Measurements from ENCODE around the gene MAMSTR.
"Not testable (repeated sequence)": the region's sequence is repeated elsewhere in the genome, so short reads cannot be mapped to it uniquely, and the experiment has no call there.

MAMSTR gene

DNA sequence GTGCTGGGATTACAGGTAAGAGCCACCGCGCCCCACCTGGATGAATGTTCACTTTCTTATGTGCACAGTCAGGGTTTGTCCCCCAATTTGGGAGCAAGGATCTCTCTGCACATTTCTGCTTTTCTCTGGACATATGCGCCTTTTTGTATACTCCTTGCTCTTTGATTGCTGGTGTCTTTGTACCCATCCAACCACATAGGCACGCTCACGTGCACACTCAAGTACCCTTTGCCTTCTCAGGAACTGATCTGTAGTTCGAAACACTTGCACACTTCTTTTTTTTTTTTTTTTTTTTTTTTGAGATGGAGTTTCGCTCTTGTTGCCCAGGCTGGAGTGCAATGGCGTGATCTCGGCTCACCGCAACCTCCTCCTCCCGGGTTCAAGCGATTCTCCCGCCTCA lies 1.4 kb downstream of the MAMSTR start:
- H3K4me3 Mint-ChIP-seq; H3K9me3 Mint-ChIP-seq; DNase-seq (ENCODE audit: low spot score in 2 of 2); ATAC-seq (ENCODE audit: low read depth); H3K36me3 Mint-ChIP-seq; H3K27ac Mint-ChIP-seq; H3K27me3 Mint-ChIP-seq: not testable (repeated sequence)
- peaks cover 17% of the 10 kb centered on the region for H3K4me1 Mint-ChIP-seq

DNA sequence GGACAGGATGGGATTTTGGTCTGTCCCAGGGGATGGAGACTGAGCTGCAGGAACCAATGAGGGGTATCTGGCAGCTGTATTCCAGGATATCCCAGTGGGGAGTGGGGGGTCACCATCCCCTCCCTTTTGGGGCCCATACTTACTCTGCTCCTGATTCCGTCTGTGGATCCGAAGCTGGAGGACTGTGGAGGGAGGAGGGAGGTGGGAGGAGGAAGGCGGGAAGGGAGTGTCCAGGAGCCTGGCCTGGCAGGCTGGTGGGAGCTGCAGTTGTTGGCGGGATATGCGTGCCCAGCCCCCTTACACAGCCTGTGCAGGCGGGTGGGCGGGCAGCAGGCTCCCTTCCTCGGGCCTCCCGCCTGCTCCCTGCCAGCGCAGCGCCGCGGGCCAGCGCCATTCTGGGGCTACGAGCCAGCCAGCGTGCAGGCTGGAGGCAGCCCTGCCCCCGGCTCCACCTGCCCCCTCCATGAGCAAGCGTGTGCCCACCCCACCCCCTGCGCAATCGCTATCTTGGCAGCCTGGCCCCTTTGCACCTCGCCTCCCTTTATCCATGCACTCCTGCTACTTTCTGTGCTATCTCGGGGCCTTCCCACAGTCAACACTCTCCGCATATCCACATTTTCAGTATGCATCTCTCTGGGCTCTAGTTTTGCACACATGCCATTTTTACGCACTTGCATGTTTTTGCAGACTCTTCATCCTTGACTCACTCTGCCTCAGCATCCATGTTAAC lies 2.8 kb downstream of the MAMSTR start:
- H3K4me1 Mint-ChIP-seq, result peaks cover 18% of the 10 kb centered on the region
- no peaks in the 10 kb centered on the region for H3K9me3 Mint-ChIP-seq
- H3K27ac Mint-ChIP-seq, result no peak overlapping the region
- no peaks in the 10 kb centered on the region for H3K27me3 Mint-ChIP-seq
- ATAC-seq (ENCODE audit: low read depth) (no peak), DNase-seq (ENCODE audit: low spot score in 2 of 2) (no peak)
- H3K36me3 Mint-ChIP-seq, result no peaks in the 10 kb centered on the region
- no peak overlapping the region for H3K4me3 Mint-ChIP-seq

DNA sequence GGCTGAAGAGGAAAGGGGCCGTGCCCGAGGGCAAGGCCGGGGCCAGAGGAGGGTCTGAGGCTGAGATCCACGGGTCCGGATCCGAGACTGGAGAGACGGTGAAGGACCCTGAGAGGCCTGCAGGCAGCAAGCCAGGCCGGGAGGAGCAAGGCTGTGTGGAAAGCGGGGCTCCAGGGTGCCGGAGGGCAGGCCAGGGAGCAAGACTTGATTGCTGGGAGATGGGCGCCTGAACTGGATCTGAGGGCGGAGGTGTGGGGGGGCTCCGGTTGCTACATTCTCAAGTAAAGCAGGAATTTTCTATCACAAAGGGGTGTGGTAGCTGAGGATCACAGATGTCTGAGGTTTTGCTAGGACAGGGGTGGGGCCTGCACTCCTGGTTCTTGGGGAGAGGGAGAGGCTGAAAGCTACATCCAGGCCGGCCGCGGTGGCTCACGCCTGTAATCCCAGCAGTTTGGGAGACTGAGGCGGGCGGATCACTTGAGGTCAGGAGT lies 3.8 kb downstream of the MAMSTR start:
- Mint-ChIP-seq H3K9me3 (no peaks in the 10 kb centered on the region), H3K27ac (no peak overlapping the region), H3K36me3 (no peaks in the 10 kb centered on the region), H3K27me3 (no peaks in the 10 kb centered on the region), H3K4me3 (peak overlapping the region; percentile 11), H3K4me1 (peaks cover 14% of the 10 kb centered on the region)
- no peak for DNase-seq (ENCODE audit: low spot score in 2 of 2)
- ATAC-seq (ENCODE audit: low read depth), result no peak

GRCh38 chr19:48714759-48715675 lies 4.5 kb downstream of the MAMSTR start:
- Mint-ChIP-seq H3K4me1 (peaks cover 14% of the 10 kb centered on the region), H3K27me3 (no peaks in the 10 kb centered on the region), H3K4me3 (peak overlapping the region; percentile 83), H3K27ac (peak overlapping the region; percentile 75), H3K36me3 (no peaks in the 10 kb centered on the region), H3K9me3 (no peaks in the 10 kb centered on the region)
- ATAC-seq (ENCODE audit: low read depth) (no peak), DNase-seq (ENCODE audit: low spot score in 2 of 2) (no peak)

DNA sequence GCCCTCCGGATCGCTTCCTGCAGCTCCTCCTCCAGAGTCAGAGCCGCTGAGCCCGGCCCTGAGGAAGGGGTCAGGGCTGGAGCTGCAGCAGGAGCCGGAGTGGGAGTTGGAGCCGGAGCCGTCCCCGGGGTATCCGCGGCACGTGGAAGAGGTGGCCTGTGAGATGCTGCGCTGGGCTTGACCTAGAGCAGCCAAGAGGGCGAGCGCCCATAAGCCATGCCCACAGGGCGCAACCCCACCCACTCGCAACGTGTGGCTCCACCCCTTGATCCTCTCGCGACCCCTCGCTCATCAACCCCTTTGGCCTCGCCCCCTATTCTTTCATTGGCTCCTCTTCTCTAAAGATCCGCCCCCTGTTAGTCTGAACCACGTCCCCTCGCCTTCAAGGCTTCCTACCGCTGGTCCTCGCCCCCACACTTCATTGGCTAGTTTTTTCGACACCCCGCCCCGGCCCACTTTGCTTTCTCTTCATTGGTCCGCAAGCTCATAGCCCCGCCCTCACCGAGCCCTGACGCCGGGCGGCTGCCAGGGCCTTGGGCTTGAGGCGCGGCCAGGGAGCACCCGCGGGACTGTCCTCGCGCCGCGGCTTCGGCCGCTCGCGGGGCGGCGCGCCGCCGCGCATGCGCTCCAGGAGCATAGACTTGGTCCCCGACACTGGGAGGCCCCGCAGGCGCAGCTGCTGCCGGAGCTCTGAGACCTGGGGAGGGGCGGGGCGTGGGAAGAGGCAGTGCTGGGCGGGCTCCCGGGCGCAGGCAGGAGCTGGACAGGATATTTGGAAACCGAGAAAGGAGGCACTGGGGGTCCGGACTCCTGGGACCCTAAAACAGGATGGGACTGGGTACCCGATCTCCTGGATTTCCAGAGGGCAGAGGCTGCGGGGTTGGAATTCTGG lies 5.4 kb downstream of the MAMSTR start:
- peak; percentile 90 for ATAC-seq (ENCODE audit: low read depth)
- Mint-ChIP-seq H3K9me3 (no peaks in the 10 kb centered on the region), H3K27me3 (no peaks in the 10 kb centered on the region), H3K4me1 (peaks cover 14% of the 10 kb centered on the region), H3K27ac (peak overlapping the region; percentile 75), H3K4me3 (peak overlapping the region; percentile 83), H3K36me3 (no peaks in the 10 kb centered on the region)
- peak; percentile 94 for DNase-seq (ENCODE audit: low spot score in 2 of 2)

DNA sequence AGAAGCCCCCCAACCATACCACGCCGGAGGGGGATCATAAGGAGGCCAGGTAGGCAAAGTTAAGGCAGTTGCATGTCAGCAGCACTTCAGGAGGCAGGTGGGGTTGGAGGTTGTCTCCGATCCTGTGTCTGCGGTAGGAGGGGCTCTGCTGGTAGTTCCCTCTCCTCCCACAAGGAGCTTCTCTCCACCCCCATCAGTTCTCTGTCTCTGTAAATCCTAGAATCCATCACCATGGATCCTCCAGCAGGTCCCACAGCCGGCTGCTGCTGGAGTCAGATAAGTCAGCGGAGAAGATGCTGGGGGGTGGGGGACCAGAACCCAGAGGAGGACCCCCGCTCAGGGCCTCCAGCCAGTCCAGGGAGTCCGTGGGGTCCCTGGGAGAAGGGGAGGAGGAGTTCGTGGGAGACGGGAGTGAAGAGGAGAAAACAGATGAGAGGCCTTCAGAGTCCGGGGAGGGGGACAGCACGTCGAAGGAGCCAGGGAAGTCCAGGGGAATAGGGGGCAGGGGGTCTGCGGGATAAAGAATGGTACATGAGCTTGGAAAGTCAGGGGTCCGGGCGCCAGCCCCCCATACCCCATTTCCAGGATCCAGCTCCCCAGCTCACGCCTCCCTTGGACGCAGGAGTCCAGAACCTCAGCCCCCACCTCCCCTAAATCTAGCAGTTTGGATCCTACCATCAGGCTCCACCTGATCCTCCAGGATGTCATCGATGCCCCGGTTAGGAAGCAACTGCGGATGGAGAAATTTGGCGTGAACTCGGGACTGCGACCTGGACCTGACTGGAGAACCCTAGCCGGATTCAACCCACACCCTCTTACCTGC lies 6.3 kb downstream of the MAMSTR start:
- Mint-ChIP-seq H3K4me1 (peaks cover 17% of the 10 kb centered on the region), H3K27me3 (no peaks in the 10 kb centered on the region), H3K36me3 (peaks cover 2% of the 10 kb centered on the region), H3K9me3 (peaks cover 2% of the 10 kb centered on the region), H3K27ac (no peak overlapping the region), H3K4me3 (peak overlapping the region; percentile 83)
- DNase-seq (ENCODE audit: low spot score in 2 of 2) (no peak), ATAC-seq (ENCODE audit: low read depth) (no peak)

- Mint-ChIP-seq H3K27me3 (no peaks in the 10 kb centered on the region), H3K4me1 (peaks cover 17% of the 10 kb centered on the region), H3K9me3 (peaks cover 4% of the 10 kb centered on the region), H3K36me3 (peaks cover 9% of the 10 kb centered on the region), H3K27ac (no peak overlapping the region), H3K4me3 (no peak overlapping the region)
- no peak for ATAC-seq (ENCODE audit: low read depth)
- no peak for DNase-seq (ENCODE audit: low spot score in 2 of 2)
Measured at GRCh38 chr19:48711106-48711662, 8.3 kb downstream of the MAMSTR start.

DNA sequence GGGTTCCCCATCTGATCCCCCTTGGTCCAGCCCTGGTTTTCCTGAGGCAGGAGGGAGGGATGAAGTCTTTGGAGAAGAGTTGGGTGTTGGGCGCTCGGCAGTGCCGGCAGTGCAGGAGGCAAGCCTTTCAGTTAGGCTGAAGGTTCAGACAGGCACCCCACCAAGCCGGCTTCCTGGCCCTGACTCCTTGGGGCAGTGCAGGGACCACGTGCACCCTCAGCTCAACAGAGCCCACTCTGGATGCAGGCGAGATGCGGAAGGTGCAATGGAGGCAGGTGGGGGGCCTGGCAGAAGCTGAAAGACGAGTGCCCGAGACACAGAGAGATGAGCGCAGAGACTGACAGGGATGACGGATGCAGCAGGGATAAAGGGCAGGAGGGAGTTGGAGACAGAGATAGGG lies 11.1 kb downstream of the MAMSTR start:
- H3K27ac Mint-ChIP-seq, result no peak overlapping the region
- DNase-seq (ENCODE audit: low spot score in 2 of 2), result no peak
- peaks cover 4% of the 10 kb centered on the region for H3K9me3 Mint-ChIP-seq
- peaks cover 13% of the 10 kb centered on the region for H3K36me3 Mint-ChIP-seq
- H3K27me3 Mint-ChIP-seq, result no peaks in the 10 kb centered on the region
- no peak for ATAC-seq (ENCODE audit: low read depth)
- H3K4me3 Mint-ChIP-seq, result no peak overlapping the region
- H3K4me1 Mint-ChIP-seq, result peaks cover 7% of the 10 kb centered on the region

GRCh38 chr19:48705431-48705830 lies 14.1 kb downstream of the MAMSTR start:
- peaks cover 20% of the 10 kb centered on the region for H3K36me3 Mint-ChIP-seq
- no peak overlapping the region for H3K27ac Mint-ChIP-seq
- DNase-seq (ENCODE audit: low spot score in 2 of 2), result no peak
- H3K4me3 Mint-ChIP-seq, result no peak overlapping the region
- H3K27me3 Mint-ChIP-seq, result no peaks in the 10 kb centered on the region
- ATAC-seq (ENCODE audit: low read depth), result no peak
- H3K9me3 Mint-ChIP-seq, result peaks cover 4% of the 10 kb centered on the region
- H3K4me1 Mint-ChIP-seq, result peaks cover 9% of the 10 kb centered on the region

DNA sequence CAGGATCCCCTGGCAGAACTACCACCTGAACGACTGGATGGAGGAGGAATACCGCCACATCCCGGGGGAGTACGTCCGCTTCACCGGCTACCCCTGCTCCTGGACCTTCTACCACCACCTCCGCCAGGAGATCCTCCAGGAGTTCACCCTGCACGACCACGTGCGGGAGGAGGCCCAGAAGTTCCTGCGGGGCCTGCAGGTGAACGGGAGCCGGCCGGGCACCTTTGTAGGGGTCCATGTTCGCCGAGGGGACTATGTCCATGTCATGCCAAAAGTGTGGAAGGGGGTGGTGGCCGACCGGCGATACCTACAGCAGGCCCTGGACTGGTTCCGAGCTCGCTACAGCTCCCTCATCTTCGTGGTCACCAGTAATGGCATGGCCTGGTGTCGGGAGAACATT lies 16.2 kb downstream of the MAMSTR start:
- H3K27me3 Mint-ChIP-seq, result peaks cover 4% of the 10 kb centered on the region
- no peak overlapping the region for H3K27ac Mint-ChIP-seq
- peaks cover 18% of the 10 kb centered on the region for H3K36me3 Mint-ChIP-seq
- no peak overlapping the region for H3K4me3 Mint-ChIP-seq
- no peak for DNase-seq (ENCODE audit: low spot score in 2 of 2)
- peaks cover 5% of the 10 kb centered on the region for H3K4me1 Mint-ChIP-seq
- no peak for ATAC-seq (ENCODE audit: low read depth)
- peaks cover 2% of the 10 kb centered on the region for H3K9me3 Mint-ChIP-seq

DNA sequence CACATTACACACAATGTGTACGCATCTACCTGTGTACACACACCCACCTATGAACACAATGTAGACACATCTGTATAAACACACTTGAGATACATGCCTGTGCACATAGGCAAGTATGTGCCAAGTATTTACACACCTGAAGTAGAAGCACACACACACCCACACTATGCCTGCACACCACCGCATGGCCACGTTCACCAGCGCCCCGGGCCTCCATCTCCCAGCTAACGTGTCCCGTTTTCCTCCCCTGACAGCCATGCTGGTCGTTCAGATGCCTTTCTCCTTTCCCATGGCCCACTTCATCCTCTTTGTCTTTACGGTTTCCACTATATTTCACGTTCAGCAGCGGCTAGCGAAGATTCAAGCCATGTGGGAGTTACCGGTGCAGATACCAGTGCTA lies 16.8 kb downstream of the MAMSTR start:
- Mint-ChIP-seq H3K4me3 (no peak overlapping the region), H3K27me3 (peaks cover 5% of the 10 kb centered on the region), H3K9me3 (peaks cover 2% of the 10 kb centered on the region), H3K4me1 (peaks cover 5% of the 10 kb centered on the region), H3K27ac (no peak overlapping the region), H3K36me3 (peaks cover 18% of the 10 kb centered on the region)
- ATAC-seq (ENCODE audit: low read depth) (no peak), DNase-seq (ENCODE audit: low spot score in 2 of 2) (no peak)

- H3K27me3 Mint-ChIP-seq, result peaks cover 12% of the 10 kb centered on the region
- H3K27ac Mint-ChIP-seq, result no peak overlapping the region
Measured at GRCh38 chr19:48698046-48698445, 21.5 kb downstream of the MAMSTR start.

More at GRCh38 chr19:48698046-48698445, 21.5 kb downstream of the MAMSTR start:
- H3K9me3 Mint-ChIP-seq, result no peaks in the 10 kb centered on the region
- H3K4me3 Mint-ChIP-seq, result no peak overlapping the region
- H3K4me1 Mint-ChIP-seq, result peaks cover 13% of the 10 kb centered on the region
- no peak for DNase-seq (ENCODE audit: low spot score in 2 of 2)
- ATAC-seq (ENCODE audit: low read depth), result no peak
- peaks cover 8% of the 10 kb centered on the region for H3K36me3 Mint-ChIP-seq
